NCI-H1417 treated with DMSO at 0.1 percent for 48 hours (cell line): ENCODE data around the gene MEGF10.

Experiments used
- DNase-seq: peaks from one replicate; lab custom pipeline; 2025; lab: John Stamatoyannopoulos, UW

Gene MEGF10

GRCh38 chr5:127411381-127411780 is 120.8 kb downstream of the MEGF10 start:
- no peak for DNase-seq

- no peak for DNase-seq
These were observed 122.1 kb downstream of the MEGF10 start for GRCh38 chr5:127412698-127413097.

- DNase-seq: no peak
These were observed 124.4 kb downstream of the MEGF10 start for GRCh38 chr5:127415034-127415433.

- no peak for DNase-seq
These were observed 126.3 kb downstream of the MEGF10 start for GRCh38 chr5:127416906-127417305.

- DNase-seq: no peak
These were observed 126.9 kb downstream of the MEGF10 start for GRCh38 chr5:127417528-127417927.

GRCh38 chr5:127418367-127418766 is 127.8 kb downstream of the MEGF10 start:
- no peak for DNase-seq

- no peak for DNase-seq
These were observed 128.5 kb downstream of the MEGF10 start for GRCh38 chr5:127418974-127419682.

- DNase-seq: no peak
These were observed 129.2 kb downstream of the MEGF10 start for GRCh38 chr5:127419683-127420257.

GRCh38 chr5:127420758-127421157 is 130.2 kb downstream of the MEGF10 start:
- no peak for DNase-seq

GRCh38 chr5:127421471-127421870 is 130.9 kb downstream of the MEGF10 start:
- DNase-seq: no peak

GRCh38 chr5:127423173-127423798 is 132.7 kb downstream of the MEGF10 start:
- no peak for DNase-seq

- no peak for DNase-seq
These were observed 134.4 kb downstream of the MEGF10 start for GRCh38 chr5:127425037-127425436.

GRCh38 chr5:127425868-127426267 is 135.3 kb downstream of the MEGF10 start:
- no peak for DNase-seq

- DNase-seq: no peak
These were observed 136.1 kb downstream of the MEGF10 start for GRCh38 chr5:127426661-127427060.

GRCh38 chr5:127428276-127428675 is 137.7 kb downstream of the MEGF10 start:
- DNase-seq: no peak

- no peak for DNase-seq
These were observed 138.2 kb downstream of the MEGF10 start for GRCh38 chr5:127428748-127429147.

- DNase-seq: no peak
These were observed 139.3 kb downstream of the MEGF10 start for GRCh38 chr5:127429928-127430327.

- DNase-seq: no peak
These were observed 140.0 kb downstream of the MEGF10 start for GRCh38 chr5:127430627-127431026.

GRCh38 chr5:127431977-127432585 is 141.5 kb downstream of the MEGF10 start:
- no peak for DNase-seq

GRCh38 chr5:127433526-127433925 is 142.9 kb downstream of the MEGF10 start:
- DNase-seq: no peak

GRCh38 chr5:127434588-127434987 is 144.0 kb downstream of the MEGF10 start:
- DNase-seq: no peak

- DNase-seq: no peak
These were observed 145.2 kb downstream of the MEGF10 start for GRCh38 chr5:127435821-127436220.

GRCh38 chr5:127439644-127440043 is 149.0 kb downstream of the MEGF10 start:
- DNase-seq: no peak
